Measurements from ENCODE around the gene PTGR3.

Gene PTGR3

GRCh38 chr18:75216212-75216910 is 7.4 kb upstream of the PTGR3 start:
- DNase-seq (ENCODE audit: low read depth in 2 of 3, low spot score in 1 of 3) = no peak

GRCh38 chr18:75215663-75216062 is 6.7 kb upstream of the PTGR3 start:
- DNase-seq (ENCODE audit: low read depth in 2 of 3, low spot score in 1 of 3) = no peak

GRCh38 chr18:75214766-75215510 is 6.0 kb upstream of the PTGR3 start:
- DNase-seq (ENCODE audit: low read depth in 2 of 3, low spot score in 1 of 3) = no peak

GRCh38 chr18:75214332-75214690 is 5.4 kb upstream of the PTGR3 start:
- no peak for DNase-seq (ENCODE audit: low read depth in 2 of 3, low spot score in 1 of 3)

- no peak for DNase-seq (ENCODE audit: low read depth in 2 of 3, low spot score in 1 of 3)
Observed at GRCh38 chr18:75213611-75214331, 4.8 kb upstream of the PTGR3 start.

- no peak for DNase-seq (ENCODE audit: low read depth in 2 of 3, low spot score in 1 of 3)
Observed at GRCh38 chr18:75212751-75213090, 3.8 kb upstream of the PTGR3 start.

- DNase-seq (ENCODE audit: low read depth in 2 of 3, low spot score in 1 of 3) = peak in 1 of 3 donors; percentile 5
Observed at GRCh38 chr18:75211953-75212750, 3.2 kb upstream of the PTGR3 start.

GRCh38 chr18:75211626-75211952 is 2.6 kb upstream of the PTGR3 start:
- DNase-seq (ENCODE audit: low read depth in 2 of 3, low spot score in 1 of 3) = no peak

GRCh38 chr18:75211002-75211621 is 2.2 kb upstream of the PTGR3 start:
- DNase-seq (ENCODE audit: low read depth in 2 of 3, low spot score in 1 of 3) = peak in 1 of 3 donors; percentile 8

- peak in 2 of 3 donors; percentile 26 to 60 for DNase-seq (ENCODE audit: low read depth in 2 of 3, low spot score in 1 of 3)
Observed at GRCh38 chr18:75210274-75211001, 1.5 kb upstream of the PTGR3 start, which contains the start of gene TSHZ1. Gene TSHZ1, plus strand, starts transcription at chr18:75210797. Its CDS starts 1,080 bp downstream, at chr18:75211877.

GRCh38 chr18:75209951-75210258 is 966 bp upstream of the PTGR3 start:
- DNase-seq (ENCODE audit: low read depth in 2 of 3, low spot score in 1 of 3) = no peak

GRCh38 chr18:75208836-75209128 is 157 bp downstream of the PTGR3 start:
- DNase-seq (ENCODE audit: low read depth in 2 of 3, low spot score in 1 of 3) = no peak

GRCh38 chr18:75208155-75208835 is 644 bp downstream of the PTGR3 start:
- peak; percentile 24 to 50 (median 34) for DNase-seq (ENCODE audit: low read depth in 2 of 3, low spot score in 1 of 3)

GRCh38 chr18:75207310-75208154 is 1.4 kb downstream of the PTGR3 start:
- DNase-seq (ENCODE audit: low read depth in 2 of 3, low spot score in 1 of 3) = peak in 1 of 3 donors; percentile 24

- DNase-seq (ENCODE audit: low read depth in 2 of 3, low spot score in 1 of 3) = no peak
Observed at GRCh38 chr18:75206452-75207309, 2.3 kb downstream of the PTGR3 start.

GRCh38 chr18:75205514-75206132 is 3.3 kb downstream of the PTGR3 start:
- DNase-seq (ENCODE audit: low read depth in 2 of 3, low spot score in 1 of 3) = no peak

GRCh38 chr18:75204732-75205513 is 4.0 kb downstream of the PTGR3 start:
- DNase-seq (ENCODE audit: low read depth in 2 of 3, low spot score in 1 of 3) = no peak

All from stimulated activated CD4-positive, alpha-beta T cell treated with anti-CD3 and anti-CD28 coated beads, Interleukin-12 subunit alpha, Interleukin-12 subunit beta, amount 100 ng/mL, for 48 hours (primary cell).